GM18907 (cell line): Measurements from ENCODE around the gene CERK.

Experiments
- ATAC-seq: cut with Tn5 transposase; IDR thresholded peaks from one replicate; pipeline ENCODE4 v1.9.1; 2021; ENCODE audit warnings: mild to moderate bottlenecking, moderate library complexity; ENCODE audit not compliant: unreplicated experiment

The CERK gene

DNA sequence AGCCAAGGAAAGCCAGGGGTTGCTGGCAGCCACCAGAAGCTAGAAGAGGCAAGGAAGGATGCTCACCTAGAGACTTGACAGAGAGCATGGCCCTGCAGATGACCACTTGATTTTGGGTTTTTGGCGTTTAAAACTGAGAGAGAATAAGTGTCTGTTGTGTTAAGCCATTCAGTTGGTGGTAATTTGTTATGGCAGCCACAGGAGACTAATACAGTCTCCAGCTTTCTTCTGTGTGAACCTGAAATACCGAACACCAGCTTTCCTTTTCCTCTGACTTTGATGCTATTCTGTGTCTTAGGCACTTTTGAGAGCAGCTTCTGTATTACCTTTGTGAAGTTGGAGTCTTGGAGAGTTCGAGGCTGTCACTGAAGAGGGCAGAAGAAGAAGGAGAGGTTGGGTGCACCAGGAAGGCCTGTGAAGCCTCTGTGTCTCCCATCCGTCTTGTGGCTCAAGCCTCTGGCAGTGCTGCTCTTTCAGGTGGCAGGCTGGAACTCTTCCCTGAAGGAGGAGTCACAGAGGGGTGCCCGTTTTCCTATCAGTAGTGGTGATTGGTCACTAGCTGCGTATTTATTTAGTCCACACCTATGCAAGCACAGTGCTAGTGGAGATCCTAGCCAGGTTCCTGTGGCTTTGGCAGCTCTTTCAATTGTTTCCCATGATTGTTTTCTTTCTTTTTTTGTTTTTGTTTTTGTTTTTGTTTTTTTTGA lies 26.9 kb upstream of the CERK start:
- no peak for ATAC-seq

- ATAC-seq, result no peak
These were observed 26.2 kb upstream of the CERK start for GRCh38 chr22:46764140-46764680.

DNA sequence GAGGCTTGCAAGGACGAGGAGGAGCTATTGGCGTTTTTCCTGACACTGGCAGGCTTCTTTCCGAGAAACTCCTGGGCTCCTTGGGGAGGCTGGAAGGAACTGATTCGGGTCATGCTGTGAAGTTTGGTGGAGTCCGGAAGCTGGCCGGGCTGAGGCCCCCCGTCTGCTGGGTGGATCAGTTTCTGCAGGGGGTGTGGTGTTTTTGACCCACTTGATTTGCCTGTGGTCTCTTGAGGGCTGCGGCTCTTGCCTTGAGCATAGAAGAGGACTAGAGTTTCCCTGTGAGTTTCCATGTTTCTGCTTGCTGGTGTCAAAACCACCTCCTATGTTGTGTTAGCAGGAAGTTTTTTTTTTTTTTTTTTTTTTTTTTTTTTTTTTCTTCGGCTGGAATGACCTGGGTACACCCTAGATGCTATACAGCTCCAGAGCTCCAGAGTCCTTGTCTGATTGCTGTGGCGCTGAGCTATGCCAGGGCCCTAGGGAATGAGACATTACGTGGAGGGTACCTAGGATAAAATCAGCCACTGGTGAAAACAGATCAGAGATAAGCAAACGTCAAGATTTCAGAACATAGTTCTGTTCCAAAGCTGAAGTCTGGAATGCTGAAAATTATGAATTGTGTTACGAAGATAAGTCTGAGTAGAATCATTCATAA lies 25.1 kb upstream of the CERK start:
- peak; percentile 57 for ATAC-seq

- ATAC-seq, result peak; percentile 74
These were observed 24.4 kb upstream of the CERK start, which contains the start of gene TBC1D22A for GRCh38 chr22:46762238-46763050. TBC1D22A (plus strand) TSS chr22:46762650; CDS start chr22:46762787, 137 bp downstream.

DNA sequence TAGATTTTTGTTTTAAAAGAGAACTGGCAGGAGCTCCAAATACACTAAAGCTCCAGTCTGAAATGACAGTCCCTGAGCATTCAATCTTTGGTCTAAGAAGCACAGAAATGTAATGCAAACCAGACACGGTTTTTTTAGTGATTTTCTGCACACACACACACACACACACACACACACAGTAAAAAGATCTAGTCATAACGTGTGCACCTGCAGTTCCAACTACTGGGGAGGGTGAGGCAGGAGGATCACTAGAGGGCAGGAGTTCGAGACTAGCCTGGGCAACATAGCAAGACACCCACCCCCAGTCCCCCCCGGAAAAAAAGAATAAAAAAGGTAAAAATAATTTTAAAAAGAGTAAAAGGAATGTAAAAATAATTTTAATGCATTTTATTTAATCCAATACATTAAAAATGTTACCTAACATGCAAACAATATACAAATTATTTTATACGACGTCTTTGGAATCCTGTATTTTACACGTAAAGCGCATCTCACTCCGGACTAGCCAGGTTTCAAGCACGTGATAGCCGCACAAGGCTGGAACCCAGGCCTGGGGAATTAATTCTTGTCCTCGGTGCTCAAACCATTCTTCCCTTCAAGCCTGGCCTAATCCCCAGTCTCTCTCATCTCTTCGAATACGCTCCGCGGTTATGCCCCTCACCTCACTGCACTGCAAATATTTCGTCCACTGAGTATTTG lies 23.6 kb upstream of the CERK start:
- ATAC-seq, result no peak

GRCh38 chr22:46761017-46761416 lies 23.0 kb upstream of the CERK start:
- no peak for ATAC-seq

- no peak for ATAC-seq
These were observed 20.8 kb upstream of the CERK start for GRCh38 chr22:46758867-46759290.

DNA sequence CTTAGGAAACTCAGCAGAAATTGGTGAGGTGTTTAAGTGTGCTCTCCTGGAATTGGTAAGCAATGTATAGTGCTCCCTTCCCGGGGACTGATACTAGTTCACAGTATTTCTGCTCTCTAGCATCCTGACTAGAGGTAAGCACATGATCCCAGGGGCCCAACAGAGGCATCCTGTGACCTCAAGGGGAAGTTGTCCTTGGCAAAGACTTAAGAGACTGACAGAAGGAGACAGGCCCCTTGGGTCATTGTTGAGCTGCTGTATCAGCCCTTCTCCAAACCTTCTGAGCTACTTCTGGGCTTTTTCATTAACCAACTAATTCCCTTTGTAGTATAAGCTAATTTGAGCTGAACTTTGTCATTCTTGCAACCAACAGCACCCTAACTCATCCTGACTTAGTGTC lies 20.1 kb upstream of the CERK start:
- ATAC-seq, result no peak

DNA sequence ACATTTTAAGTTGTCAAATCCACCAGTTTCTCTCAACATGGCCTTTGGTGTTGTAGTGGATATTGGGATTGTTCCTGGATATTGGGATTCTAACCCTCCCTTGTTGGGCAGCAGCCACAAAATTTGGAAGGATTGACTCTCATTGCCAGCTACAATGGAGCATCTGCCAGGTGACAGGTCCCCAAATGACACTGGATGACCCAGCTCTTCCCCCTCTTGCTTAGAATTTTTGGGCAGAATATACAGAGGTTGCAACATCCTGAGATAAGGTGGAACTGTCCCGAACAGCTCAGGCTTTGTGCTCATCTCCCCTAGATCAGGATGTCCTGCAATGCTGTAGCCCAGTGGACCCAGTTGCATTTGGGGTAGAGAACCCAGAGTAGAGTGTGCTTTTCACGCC lies 19.1 kb upstream of the CERK start:
- no peak for ATAC-seq

DNA sequence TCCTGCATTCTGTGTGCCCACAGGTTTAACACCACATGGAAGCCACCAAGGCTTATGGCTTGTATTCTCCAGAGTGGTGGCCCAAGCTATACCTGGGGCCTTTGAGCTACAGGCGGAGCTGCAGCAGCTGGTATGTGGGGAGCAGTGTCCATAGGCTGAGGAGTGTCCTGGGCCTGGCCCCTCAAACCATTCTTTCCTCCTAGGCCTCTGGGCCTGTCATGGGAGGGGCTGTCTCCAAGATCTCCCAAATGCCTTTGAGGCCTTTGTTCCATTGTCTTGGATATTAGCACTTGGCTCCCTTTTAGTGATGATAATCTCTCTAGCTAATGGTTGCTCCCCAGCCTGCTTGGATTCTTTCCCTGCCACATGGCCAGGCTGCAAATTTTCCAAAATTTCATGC lies 18.0 kb upstream of the CERK start:
- no peak for ATAC-seq

DNA sequence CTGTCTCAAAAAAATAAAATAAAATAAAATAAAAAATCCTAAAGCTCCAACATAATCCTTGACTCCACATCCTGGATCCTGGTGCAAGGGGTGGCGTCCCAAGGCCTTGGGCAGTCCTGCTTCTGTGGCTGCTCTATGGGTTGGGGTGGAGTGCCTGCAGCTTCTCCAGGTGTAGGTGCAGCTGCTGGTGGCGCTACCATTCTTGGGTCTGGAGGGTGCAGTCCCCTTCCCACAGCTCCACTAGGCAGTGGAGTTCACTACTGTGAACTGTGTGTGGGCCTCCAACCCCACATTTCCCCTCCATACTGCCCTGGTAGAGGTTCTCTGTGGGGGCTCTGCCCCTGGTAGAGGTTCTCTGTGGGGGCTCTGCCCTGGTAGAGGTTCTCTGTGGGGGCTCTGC lies 17.5 kb upstream of the CERK start:
- ATAC-seq, result no peak

GRCh38 chr22:46754826-46755225 lies 16.8 kb upstream of the CERK start:
- no peak for ATAC-seq

- no peak for ATAC-seq
These were observed 16.2 kb upstream of the CERK start for GRCh38 chr22:46754110-46754799.

DNA sequence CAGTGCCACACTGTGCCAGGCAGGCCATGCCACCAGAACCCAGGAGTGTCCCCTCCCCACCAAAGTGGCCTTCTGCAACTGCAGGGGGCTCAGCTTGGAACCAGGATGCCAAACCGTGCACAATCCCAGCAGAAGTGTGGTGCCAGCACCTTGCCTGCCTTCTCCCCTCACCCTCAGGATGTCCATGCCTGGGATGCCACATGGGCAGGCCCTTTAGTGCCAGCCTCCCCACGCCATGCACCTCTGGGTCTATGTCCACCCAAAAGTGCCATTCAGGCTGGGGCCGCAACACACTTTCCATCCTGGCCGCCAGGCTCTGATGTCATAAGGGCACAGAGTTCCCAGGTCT lies 15.7 kb upstream of the CERK start:
- no peak for ATAC-seq

- no peak for ATAC-seq
These were observed 15.3 kb upstream of the CERK start for GRCh38 chr22:46753360-46753759.

DNA sequence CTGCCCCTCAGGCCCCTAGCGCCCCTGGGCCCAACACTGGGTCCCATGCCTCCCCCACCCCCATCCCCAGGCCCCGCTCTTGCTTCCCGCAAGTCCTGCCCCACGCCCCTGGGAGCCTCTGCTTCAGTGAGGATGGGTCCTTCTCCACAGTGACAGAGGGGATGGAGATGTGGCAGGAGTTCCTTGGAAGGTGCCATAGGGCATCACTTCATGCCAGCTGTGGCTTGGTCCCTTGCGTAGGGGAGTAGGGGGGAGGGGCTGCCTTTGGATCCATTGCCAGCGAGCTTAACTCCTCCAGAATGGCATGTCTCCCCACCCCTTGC lies 14.9 kb upstream of the CERK start:
- no peak for ATAC-seq

DNA sequence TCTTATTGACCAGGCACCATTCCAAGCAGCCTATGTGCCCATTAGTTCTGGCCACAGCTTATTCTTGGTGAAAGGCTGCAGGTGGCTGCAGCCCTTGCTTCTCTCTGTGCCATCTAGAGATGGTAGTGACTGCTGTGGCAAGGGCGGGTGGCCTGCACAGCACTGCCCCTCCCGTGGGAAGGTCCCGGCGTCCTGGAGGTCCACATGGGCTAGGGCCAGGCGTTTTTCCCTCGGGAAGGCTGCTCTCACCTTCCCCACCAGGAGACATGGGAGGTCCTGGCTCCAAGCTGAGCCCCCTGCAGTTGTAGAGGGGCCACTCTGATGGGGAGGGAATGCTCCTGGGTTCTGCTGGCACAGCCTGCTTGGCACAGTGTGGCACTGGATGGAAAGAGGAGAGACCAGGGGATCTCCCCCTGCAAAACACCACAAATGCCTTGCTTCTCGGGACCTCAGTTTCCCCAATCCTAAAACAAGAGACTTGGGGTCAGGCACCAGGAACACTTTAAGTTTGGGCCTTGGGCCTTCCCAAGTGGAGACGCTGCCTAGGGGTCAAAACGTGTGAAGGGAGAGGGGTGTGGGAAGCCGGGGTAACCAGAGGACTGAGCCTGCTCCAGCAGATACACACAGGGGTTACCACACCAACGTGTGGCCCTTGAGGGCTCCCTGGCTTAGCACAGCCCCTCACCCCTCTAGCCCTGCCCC lies 14.4 kb upstream of the CERK start:
- ATAC-seq, result no peak

DNA sequence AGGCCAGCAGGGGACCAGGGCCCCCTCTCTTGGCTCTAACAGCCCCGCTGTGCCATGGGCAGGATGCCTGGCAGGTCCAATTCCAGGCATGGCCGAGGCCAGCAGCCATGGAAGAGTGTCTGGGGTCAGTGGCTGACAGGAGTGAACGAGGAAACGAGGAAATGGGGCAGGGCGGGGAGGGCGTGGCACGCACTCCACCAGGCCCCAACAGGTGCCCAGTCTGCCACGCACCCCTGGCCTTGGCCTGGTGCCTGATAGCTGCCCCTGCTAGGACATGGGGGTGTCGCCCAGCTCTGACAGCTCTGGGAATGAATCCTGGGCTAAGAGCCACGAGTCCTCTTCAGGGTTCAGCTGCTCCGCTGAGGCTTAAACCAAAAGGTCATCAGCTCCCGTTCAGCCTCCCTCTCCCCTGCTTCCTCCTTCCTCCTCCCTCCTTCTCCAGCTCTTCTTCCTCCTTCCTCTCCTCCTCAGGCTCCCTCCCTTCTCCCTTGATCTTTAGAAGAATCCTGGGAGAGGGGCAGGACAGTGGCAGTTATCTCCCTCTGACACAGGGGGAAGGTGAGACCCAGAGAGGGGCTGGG lies 12.9 kb upstream of the CERK start:
- no peak for ATAC-seq

- no peak for ATAC-seq
These were observed 12.4 kb upstream of the CERK start for GRCh38 chr22:46750530-46750800.
